Stimulated activated CD4-positive, alpha-beta T cell treated with anti-CD3 and anti-CD28 coated beads, Interleukin-1b, Interleukin-23, amount 100 ng/mL, for 48 hours (primary cell): Measurements from ENCODE around the gene HOXA9.

Experiments used
- DNase-seq: peaks from one replicate; pipeline ENCODE4 v3.0.0-alpha.2; 2020

The HOXA9 gene

GRCh38 chr7:27124096-27124901 lies 41.0 kb downstream of the HOXA9 start:
- no peak for DNase-seq

- DNase-seq: no peak
Measured at GRCh38 chr7:27123477-27124053, 41.8 kb downstream of the HOXA9 start.

GRCh38 chr7:27123007-27123476 lies 42.3 kb downstream of the HOXA9 start:
- DNase-seq: no peak

- DNase-seq: no peak
Measured at GRCh38 chr7:27122077-27122910, 43.0 kb downstream of the HOXA9 start.

- DNase-seq: no peak
Measured at GRCh38 chr7:27121684-27122076, 43.7 kb downstream of the HOXA9 start.

GRCh38 chr7:27119412-27119911 lies 45.9 kb downstream of the HOXA9 start:
- no peak for DNase-seq

GRCh38 chr7:27118580-27118979 lies 46.8 kb downstream of the HOXA9 start:
- DNase-seq: no peak

- no peak for DNase-seq
Measured at GRCh38 chr7:27117887-27118491, 47.3 kb downstream of the HOXA9 start.

GRCh38 chr7:27116962-27117886 lies 48.1 kb downstream of the HOXA9 start:
- no peak for DNase-seq

GRCh38 chr7:27116031-27116961 lies 49.0 kb downstream of the HOXA9 start:
- no peak for DNase-seq

- DNase-seq: no peak
Measured at GRCh38 chr7:27115221-27116026, 49.9 kb downstream of the HOXA9 start.

GRCh38 chr7:27114881-27115220 lies 50.5 kb downstream of the HOXA9 start:
- no peak for DNase-seq

GRCh38 chr7:27113991-27114769 lies 51.2 kb downstream of the HOXA9 start:
- no peak for DNase-seq

- DNase-seq: no peak
Measured at GRCh38 chr7:27112955-27113949, 52.1 kb downstream of the HOXA9 start.
